Ramos (cell line): ENCODE results near the gene GMDS.

Source experiments
- in situ Hi-C: fragments of 300-500 bp; cut with MboI; formaldehyde crosslinking; loops from one replicate; pipeline ENCODE4 v1.14.3; 2022; ENCODE audit warnings: low sequenced_read_pairs; ENCODE audit not compliant: unreplicated experiment

The GMDS gene

DNA sequence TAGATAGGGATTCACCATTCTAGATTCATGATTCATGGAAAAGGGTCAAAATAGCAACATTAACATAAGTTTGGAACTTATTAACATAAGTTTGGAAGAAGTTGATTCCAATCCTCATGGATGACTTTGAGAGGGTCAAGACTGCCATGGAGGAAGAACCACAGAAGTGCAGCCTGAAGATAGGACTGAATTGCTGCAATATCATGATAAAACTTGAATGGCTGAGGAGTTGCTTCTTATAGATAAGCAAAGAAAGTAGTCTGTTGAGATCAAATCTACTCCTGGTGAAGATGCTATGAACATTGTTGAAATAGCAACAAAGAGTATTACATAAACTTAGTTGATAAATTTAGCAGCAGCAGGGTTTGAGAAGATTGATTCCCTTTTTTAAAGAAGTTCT, 62.2 kb downstream of the GMDS start:
- in situ Hi-C loops, result no loop called here

- in situ Hi-C loops, result no loop called here
Observed at GRCh38 chr6:2182251-2182650, 63.2 kb downstream of the GMDS start.

DNA sequence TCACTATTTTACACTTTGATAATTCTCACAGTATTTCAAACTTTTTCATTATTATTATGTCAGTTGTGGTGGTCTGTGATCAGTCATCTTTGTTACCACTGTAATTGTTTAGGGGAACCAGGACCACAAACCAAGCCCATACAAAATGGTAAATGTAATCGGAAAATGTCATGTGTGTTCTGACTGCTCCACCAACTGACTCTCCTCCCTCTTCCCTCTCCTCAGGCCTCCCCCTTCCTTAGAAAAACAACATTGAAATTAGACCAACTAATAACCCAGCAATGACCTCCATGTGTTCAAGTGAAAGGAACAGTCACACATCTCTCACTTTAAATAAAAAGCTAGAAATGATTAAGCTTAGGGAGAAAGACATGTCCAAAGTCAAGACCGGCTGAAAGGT, 63.8 kb downstream of the GMDS start:
- in situ Hi-C loops, result no loop called here

- in situ Hi-C loops, result no loop called here
Observed at GRCh38 chr6:2179950-2180349, 65.5 kb downstream of the GMDS start.

GRCh38 chr6:2179241-2179640, 66.2 kb downstream of the GMDS start:
- in situ Hi-C loops, result no loop called here

- in situ Hi-C loops, result no loop called here
Observed at GRCh38 chr6:2178125-2178524, 67.3 kb downstream of the GMDS start.

DNA sequence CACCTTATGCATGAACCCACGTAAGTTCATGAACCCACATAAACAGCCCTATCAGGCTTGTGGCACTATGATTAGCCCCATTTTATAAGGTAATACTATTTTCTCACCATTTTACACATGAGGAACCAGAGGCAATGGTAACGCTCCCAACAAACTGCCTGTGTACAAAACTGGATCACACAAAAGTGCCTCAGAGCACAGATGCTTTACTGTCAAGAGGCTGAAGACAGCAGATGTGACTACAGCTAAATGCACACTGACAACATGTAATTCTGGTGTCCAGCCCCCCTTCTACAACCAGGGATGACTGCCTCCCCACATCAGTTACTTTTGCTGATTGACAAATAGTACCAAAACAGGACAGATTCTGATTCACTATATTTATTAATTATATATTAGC, 69.6 kb downstream of the GMDS start:
- in situ Hi-C loops, result no loop called here

- in situ Hi-C loops, result no loop called here
Observed at GRCh38 chr6:2173203-2173961, 72.0 kb downstream of the GMDS start.

- in situ Hi-C loops, result no loop called here
Observed at GRCh38 chr6:2171728-2172127, 73.7 kb downstream of the GMDS start.

- in situ Hi-C loops, result no loop called here
Observed at GRCh38 chr6:2168480-2168879, 76.9 kb downstream of the GMDS start.

GRCh38 chr6:2166717-2167116, 78.7 kb downstream of the GMDS start:
- in situ Hi-C loops, result no loop called here

GRCh38 chr6:2165286-2165685, 80.1 kb downstream of the GMDS start:
- in situ Hi-C loops, result no loop called here

DNA sequence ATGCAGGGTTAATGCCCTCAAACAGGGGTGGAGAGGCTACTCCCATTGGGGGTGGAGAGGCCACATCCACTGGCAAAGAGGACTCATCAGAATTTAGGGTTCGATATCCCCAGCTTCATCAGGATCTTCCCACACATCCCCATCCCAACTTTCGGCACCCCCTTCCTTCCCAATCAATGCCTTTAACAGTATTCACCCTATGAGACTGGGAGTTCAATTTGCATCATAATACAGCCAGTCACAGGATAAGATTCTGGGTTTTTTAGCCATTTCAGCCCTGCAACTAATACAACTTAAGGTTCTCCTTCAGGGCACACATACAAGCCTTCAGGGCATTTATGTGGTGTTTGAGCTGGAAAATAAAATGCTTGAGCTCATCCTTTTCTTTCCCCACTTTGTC, 80.9 kb downstream of the GMDS start:
- in situ Hi-C loops, result no loop called here

- in situ Hi-C loops, result no loop called here
Observed at GRCh38 chr6:2162079-2162445, 83.3 kb downstream of the GMDS start.

GRCh38 chr6:2158596-2159271, 86.7 kb downstream of the GMDS start:
- in situ Hi-C loops, result no loop called here

DNA sequence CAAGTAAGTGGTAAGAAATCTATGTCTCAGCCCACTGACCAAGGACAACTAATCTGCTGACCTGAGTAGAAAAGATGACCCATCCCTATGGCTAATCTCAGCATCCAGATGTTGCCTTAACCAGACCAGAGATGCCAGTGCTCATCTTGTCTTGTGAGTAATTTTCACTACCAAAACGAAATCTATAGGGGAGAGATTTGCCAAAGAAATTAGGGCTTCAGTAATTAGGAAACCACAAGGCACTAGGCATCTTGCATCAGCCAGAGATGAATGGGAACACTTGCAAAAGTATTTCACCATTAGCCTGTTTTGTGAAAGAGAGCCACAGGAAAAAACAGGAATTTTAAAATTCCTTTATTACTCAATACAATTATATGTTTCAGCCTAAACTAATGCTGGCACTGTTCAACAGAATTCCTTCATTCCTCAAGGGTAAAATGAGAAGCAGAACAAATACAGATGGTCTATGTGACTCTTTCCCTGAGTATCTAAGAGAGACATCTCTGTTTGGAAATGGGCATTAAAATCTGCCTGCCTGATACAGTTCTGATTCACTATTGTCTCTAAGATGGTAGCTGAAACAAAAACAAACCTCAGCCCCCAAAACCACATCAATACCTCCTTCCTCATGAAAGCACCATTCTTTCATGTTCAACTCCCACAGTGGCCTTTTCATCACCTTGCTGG, 87.8 kb downstream of the GMDS start:
- in situ Hi-C loops, result no loop called here

GRCh38 chr6:2155206-2155605, 90.2 kb downstream of the GMDS start:
- in situ Hi-C loops, result no loop called here

- in situ Hi-C loops, result no loop called here
Observed at GRCh38 chr6:2149361-2150006, 95.9 kb downstream of the GMDS start.

GRCh38 chr6:2148748-2149147, 96.7 kb downstream of the GMDS start:
- in situ Hi-C loops, result no loop called here

DNA sequence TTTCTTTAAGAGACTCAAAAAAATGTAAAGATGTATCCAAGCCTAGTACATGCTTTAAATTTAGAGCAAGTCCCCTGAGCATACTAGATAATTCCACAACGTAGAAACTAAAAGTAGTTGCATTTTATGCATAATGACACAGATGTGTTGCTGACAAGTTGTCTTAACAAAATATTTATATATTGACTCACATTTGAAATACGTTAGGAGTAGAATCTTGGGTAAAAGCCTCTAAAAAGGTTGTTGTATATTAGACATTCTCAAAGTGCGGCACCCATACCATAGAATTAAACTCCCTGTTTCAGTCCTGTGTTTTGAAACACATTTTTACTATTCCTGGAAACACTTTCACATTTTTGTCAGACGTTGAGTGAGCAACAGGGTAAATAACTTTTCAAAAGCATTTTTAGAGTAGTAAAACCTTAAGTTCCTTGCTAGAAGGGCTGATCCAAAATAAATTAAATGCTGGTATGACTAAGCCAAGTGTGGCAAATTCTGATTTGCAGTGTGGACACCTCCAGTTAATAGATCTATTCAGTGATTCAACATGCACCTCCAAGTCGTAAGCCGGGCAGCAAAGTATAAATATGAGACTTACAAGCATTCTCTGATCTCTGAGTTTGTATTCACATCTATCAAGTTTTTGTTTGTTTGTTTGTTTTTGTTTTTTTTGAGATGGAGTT, 97.5 kb downstream of the GMDS start:
- in situ Hi-C loops, result no loop called here
